ENCODE data around the gene TICAM2.

GRCh38 chr5:115634343-115635132 lies 32.3 kb upstream of the TICAM2 start:
- TF ChIP-seq TAF1 (IDR thresholded peaks at IDR 0.05; ENCODE audit: low read depth, low read length) (no peak), POLR2A (IDR thresholded peaks at IDR 0.05; ENCODE audit: low read depth, low read length) (no peak), POLR2AphosphoS5 (IDR thresholded peaks at IDR 0.05; ENCODE audit: low read depth, low read length) (no peak), SPI1 (IDR thresholded peaks at IDR 0.05; ENCODE audit: low read depth, low read length) (no peak), PAX5 (IDR thresholded peaks at IDR 0.05; ENCODE audit: insufficient read depth, low read length, severe bottlenecking) (peak; percentile 92), POU2F2 (IDR thresholded peaks at IDR 0.05; ENCODE audit: low read depth, low read length) (peak; percentile 85; the same call in 1 of the 2 replicates)
